OCI-LY1 (cell line): ENCODE results near the gene ZFHX3.
"Not testable (repeated sequence)": the region's sequence is repeated elsewhere in the genome, so short reads cannot be mapped to it uniquely, and the experiment has no call there.

Source experiments
- H2AFZ ChIP-seq: fragments of 200-600 bp; sonication (generic), shearing (Covaris generic); 2 replicates; pipeline ENCODE4 v1.6.0; 2014; ENCODE audit warnings: antibody characterized with exemption, mild to moderate bottlenecking, low read length
- H3F3A ChIP-seq: fragments of 200-600 bp; sonication (generic), shearing (Covaris generic); 2 replicates; pipeline ENCODE4 v1.6.0; 2014; ENCODE audit warnings: mild to moderate bottlenecking, antibody characterized with exemption, low read length, moderate library complexity; ENCODE audit not compliant: insufficient read depth
- H3K27ac ChIP-seq: fragments of 200-600 bp; sonication (generic); 2 replicates; pipeline ENCODE4 v1.5.1; 2014; ENCODE audit warnings: low read length, mixed run types, mild to moderate bottlenecking, low read depth; ENCODE audit not compliant: poor library complexity, severe bottlenecking
- H3K27me3 ChIP-seq: fragments of 200-600 bp; sonication (generic); 2 replicates; pipeline ENCODE4 v1.6.0; 2014; ENCODE audit warnings: antibody characterized with exemption, mild to moderate bottlenecking, low read length, moderate library complexity; ENCODE audit not compliant: insufficient read depth
- H3K36me3 ChIP-seq: fragments of 200-600 bp; sonication (generic); 2 replicates; pipeline ENCODE4 v1.6.1; 2014; ENCODE audit warnings: mild to moderate bottlenecking, antibody characterized with exemption, low read length, moderate library complexity, mixed read lengths; ENCODE audit not compliant: insufficient read depth
- H3K4me1 ChIP-seq: fragments of 200-600 bp; sonication (generic); 2 replicates; pipeline ENCODE4 v1.5.1; 2014; ENCODE audit warnings: mild to moderate bottlenecking, low read length, moderate library complexity; ENCODE audit not compliant: insufficient read depth, severe bottlenecking
- H3K4me2 ChIP-seq: fragments of 200-600 bp; sonication (generic), shearing (Covaris generic); 2 replicates; pipeline ENCODE4 v1.6.1; 2014; ENCODE audit warnings: low read length
- H3K4me3 ChIP-seq: fragments of 200-600 bp; sonication (generic); 2 replicates; pipeline ENCODE4 v1.5.1; 2014; ENCODE audit warnings: low read length, low read depth, mild to moderate bottlenecking, mixed read lengths; ENCODE audit not compliant: poor library complexity, severe bottlenecking
- H3K79me2 ChIP-seq: fragments of 200-600 bp; shearing (Covaris generic); 2 replicates; pipeline ENCODE4 v1.6.1; 2016; ENCODE audit warnings: mixed run types, low read length, mixed read lengths; ENCODE audit not compliant: insufficient read depth
- H3K9ac ChIP-seq: fragments of 200-600 bp; sonication (generic), shearing (Covaris generic); 2 replicates; pipeline ENCODE4 v1.6.1; 2014; ENCODE audit warnings: mild to moderate bottlenecking, low read length, mixed read lengths
- H3K9me2 ChIP-seq: fragments of 200-600 bp; sonication (generic), shearing (Covaris generic); 2 replicates; pipeline ENCODE4 v1.6.1; 2014; ENCODE audit warnings: low read depth, mild to moderate bottlenecking, low read length, mixed read lengths
- H3K9me3 ChIP-seq: fragments of 200-600 bp; shearing (Covaris generic); 2 replicates; pipeline ENCODE4 v1.6.1; 2014; ENCODE audit warnings: low read length, mixed read lengths
- H4K20me1 ChIP-seq: fragments of 200-600 bp; sonication (generic), shearing (Covaris generic); 2 replicates; pipeline ENCODE4 v1.6.0; 2016; ENCODE audit warnings: mild to moderate bottlenecking, low read length; ENCODE audit not compliant: insufficient read depth
- CTCF ChIP-seq: fragments of 200-600 bp; sonication (generic), shearing (Covaris generic); IDR thresholded peaks from 2 replicates; pipeline ENCODE4 v1.5.1; 2017; ENCODE audit warnings: mild to moderate bottlenecking, antibody characterized with exemption, low read length, moderate library complexity, mixed read lengths
- EZH2 ChIP-seq: fragments of 200-600 bp; sonication (generic), shearing (Covaris generic); IDR thresholded peaks from 2 replicates; pipeline ENCODE4 v1.8.0; 2017; ENCODE audit warnings: borderline replicate concordance, mixed run types, mild to moderate bottlenecking, antibody characterized with exemption, low read length, moderate library complexity, mixed read lengths

ZFHX3 gene

DNA sequence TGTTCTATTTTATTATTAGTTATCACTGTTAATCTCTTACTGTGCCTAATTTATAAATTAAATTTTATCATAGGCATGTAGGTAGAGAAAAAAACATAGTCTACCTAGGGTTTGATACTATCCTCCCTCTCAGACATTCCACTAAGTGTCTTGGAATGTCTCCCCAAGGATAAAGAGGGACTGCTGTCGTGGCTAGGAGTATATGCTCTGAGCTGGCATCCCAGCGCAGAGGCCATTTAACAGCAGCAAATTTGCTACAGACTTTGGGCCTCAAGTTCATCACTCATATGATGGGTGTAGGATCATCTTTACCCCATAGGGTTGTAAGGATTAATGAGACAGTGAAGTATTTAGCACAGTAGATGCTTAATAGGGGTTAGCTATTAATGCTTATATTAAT lies 56.7 kb downstream of the ZFHX3 start:
- Histone ChIP-seq H3K4me1 (no peaks in the 10 kb centered on the region), H3K9me3 (no peaks in the 10 kb centered on the region), H3K79me2 (no peaks in the 10 kb centered on the region), H3K9ac (no peak overlapping the region), H2AFZ (no peak overlapping the region), H3F3A (no peaks in the 10 kb centered on the region), H4K20me1 (no peaks in the 10 kb centered on the region), H3K36me3 (no peaks in the 10 kb centered on the region; the same call in 1 of the 2 replicates), H3K4me3 (no peak overlapping the region), H3K9me2 (no peaks in the 10 kb centered on the region), H3K27me3 (no peaks in the 10 kb centered on the region), H3K4me2 (no peak overlapping the region), H3K27ac (no peak overlapping the region)
- TF ChIP-seq EZH2 (no peak), CTCF (no peak)

- H3K27me3 ChIP-seq: no peaks in the 10 kb centered on the region
- H3F3A ChIP-seq: no peaks in the 10 kb centered on the region
- H3K9me3 ChIP-seq: no peaks in the 10 kb centered on the region
- H3K9me2 ChIP-seq: no peaks in the 10 kb centered on the region
- H3K79me2 ChIP-seq: no peaks in the 10 kb centered on the region
- no peak for TF ChIP-seq EZH2
- no peak for TF ChIP-seq CTCF
- H3K4me3 ChIP-seq: no peak overlapping the region
- H3K4me2 ChIP-seq: no peak overlapping the region
- H4K20me1 ChIP-seq: no peaks in the 10 kb centered on the region
- no peak overlapping the region for H2AFZ ChIP-seq
- no peak overlapping the region for H3K9ac ChIP-seq
- H3K36me3 ChIP-seq: no peaks in the 10 kb centered on the region; the same call in 1 of the 2 replicates
- no peak overlapping the region for H3K27ac ChIP-seq
- H3K4me1 ChIP-seq: no peaks in the 10 kb centered on the region
Measured at GRCh38 chr16:72990571-72990970, 57.4 kb downstream of the ZFHX3 start.

DNA sequence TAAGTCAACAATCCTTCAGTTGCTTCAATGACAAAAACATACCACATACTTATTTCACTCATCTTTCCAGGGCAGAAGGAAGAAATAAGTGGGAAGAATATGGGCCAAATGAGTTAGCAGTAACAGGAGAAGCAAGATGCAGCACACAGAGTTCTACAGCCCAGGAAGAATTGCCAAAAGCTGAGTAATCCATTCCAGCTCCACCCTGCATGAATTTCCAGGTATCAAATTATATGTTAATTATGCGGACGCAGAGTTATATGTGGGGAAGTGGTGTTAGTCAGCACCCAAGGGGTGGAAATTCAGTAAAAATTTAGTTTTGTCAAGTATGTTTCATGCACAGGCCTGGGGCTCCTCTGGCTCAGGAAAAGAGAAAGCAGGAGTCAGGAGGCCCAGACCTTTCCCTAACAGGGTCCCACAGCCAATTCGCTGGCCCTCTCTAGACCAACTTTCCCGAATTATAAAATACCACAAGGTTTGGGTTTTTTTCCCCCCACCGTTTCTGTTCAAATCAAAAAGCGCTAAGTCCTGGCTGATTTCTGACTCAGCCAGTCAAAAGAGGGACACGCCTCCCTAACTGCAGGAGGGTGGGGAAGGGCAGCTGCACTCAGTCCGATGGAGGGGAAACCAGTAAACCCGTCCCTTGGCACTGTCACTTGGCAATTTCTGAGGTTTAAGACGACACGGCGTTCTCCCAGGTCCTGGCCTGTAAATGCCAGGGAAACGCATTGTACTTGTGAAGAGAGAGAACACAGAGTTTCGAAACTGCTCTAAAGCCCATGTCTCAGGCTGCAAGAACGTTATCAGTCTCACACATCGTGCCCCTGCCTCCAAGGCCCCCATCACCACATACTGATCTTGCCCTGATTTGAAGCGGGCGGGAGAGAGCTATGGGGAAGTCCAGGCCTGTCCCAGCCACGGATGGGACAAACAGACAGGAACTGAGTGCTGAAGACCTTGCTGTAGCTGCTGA lies 58.1 kb downstream of the ZFHX3 start:
- no peaks in the 10 kb centered on the region for H3K36me3 ChIP-seq
- TF ChIP-seq CTCF: no peak
- no peak for TF ChIP-seq EZH2
- no peaks in the 10 kb centered on the region for H3K9me2 ChIP-seq
- H3F3A ChIP-seq: no peaks in the 10 kb centered on the region
- no peaks in the 10 kb centered on the region for H4K20me1 ChIP-seq
- no peaks in the 10 kb centered on the region for H3K4me1 ChIP-seq
- H3K4me2 ChIP-seq: no peak overlapping the region
- no peaks in the 10 kb centered on the region for H3K9me3 ChIP-seq
- H2AFZ ChIP-seq: no peak overlapping the region
- H3K27me3 ChIP-seq: no peaks in the 10 kb centered on the region
- H3K4me3 ChIP-seq: no peak overlapping the region
- H3K79me2 ChIP-seq: no peaks in the 10 kb centered on the region
- H3K9ac ChIP-seq: no peak overlapping the region
- no peak overlapping the region for H3K27ac ChIP-seq

- not testable (repeated sequence) for H3K9me3 ChIP-seq, H3K27ac ChIP-seq, H3K4me1 ChIP-seq, H3K4me3 ChIP-seq, H3K4me2 ChIP-seq, H3K9me2 ChIP-seq, H3K9ac ChIP-seq, H2AFZ ChIP-seq, H3F3A ChIP-seq, H3K79me2 ChIP-seq, H4K20me1 ChIP-seq, H3K27me3 ChIP-seq, H3K36me3 ChIP-seq
Measured at GRCh38 chr16:72989203-72989578, 58.7 kb downstream of the ZFHX3 start.
